ENCODE data around the gene CACNA1I.

The CACNA1I gene

DNA sequence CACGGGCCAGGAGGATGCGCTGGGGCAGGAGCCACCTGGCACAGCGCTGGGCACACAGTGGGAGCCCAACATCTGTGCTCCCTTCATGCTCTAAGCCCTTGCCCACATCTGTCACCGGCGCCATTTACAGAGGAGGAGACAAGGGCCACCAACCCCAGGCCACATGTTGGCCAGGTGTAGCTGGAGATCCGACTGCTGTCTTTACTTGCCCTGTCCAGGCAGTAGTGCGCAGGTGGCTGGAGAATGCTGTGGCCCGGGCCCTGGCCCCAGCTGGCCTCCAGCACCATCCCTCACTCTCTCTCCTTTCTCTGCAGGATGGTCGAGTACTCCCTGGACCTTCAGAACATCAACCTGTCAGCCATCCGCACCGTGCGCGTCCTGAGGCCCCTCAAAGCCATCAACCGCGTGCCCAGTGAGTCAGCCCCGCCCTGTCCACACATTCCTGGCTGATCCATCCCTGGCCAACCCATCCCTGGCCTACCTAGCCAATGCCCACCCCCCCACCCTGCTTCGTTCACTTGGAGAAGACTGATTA is 48.5 kb downstream of the CACNA1I start:
- Histone ChIP-seq H3K4me1 (ENCODE audit: control insufficient read depth, insufficient read depth, low read length) (no peaks in the 10 kb centered on the region), H3K4me3 (ENCODE audit: low read depth, low read length) (no peak overlapping the region), H3K36me3 (ENCODE audit: control insufficient read depth in 2 of 2, insufficient read depth in 1 of 2, low read length in 2 of 2) (no peaks in the 10 kb centered on the region), H3K27ac (ENCODE audit: extremely low read depth, low read depth, low read length) (no peak overlapping the region), H3K9me3 (ENCODE audit: control insufficient read depth, insufficient read depth, low read depth, low read length) (no peaks in the 10 kb centered on the region)
- ChIA-PET CTCF (interaction anchor here (1.0 kb wide), 1 partner anchor 405 kb away, joined by 3 read pairs; no protein-coding TSS in a partner anchor), POLR2A (no interaction called here)
- TF ChIP-seq GLI4 (tag by site-specific recombination; IDR thresholded peaks at IDR 0.05) (no peak), MYNN (tag by site-specific recombination; IDR thresholded peaks at IDR 0.05; ENCODE audit: borderline replicate concordance) (no peak), SCRT2 (tag by site-specific recombination; IDR thresholded peaks at IDR 0.05) (no peak), ZNF792 (tag by site-specific recombination; IDR thresholded peaks at IDR 0.05) (no peak), ZIC2 (tag by site-specific recombination; IDR thresholded peaks at IDR 0.05) (no peak), ZXDB (tag by site-specific recombination; IDR thresholded peaks at IDR 0.05) (no peak), ZNF561 (tag by site-specific recombination; IDR thresholded peaks at IDR 0.05; ENCODE audit: borderline replicate concordance) (no peak), EGR2 (tag by site-specific recombination; IDR thresholded peaks at IDR 0.05; ENCODE audit: low read depth) (no peak), ZBTB1 (tag by site-specific recombination; IDR thresholded peaks at IDR 0.05) (no peak), YY2 (tag by site-specific recombination; IDR thresholded peaks at IDR 0.05) (no peak), ZNF549 (tag by site-specific recombination; IDR thresholded peaks at IDR 0.05) (no peak), ZSCAN30 (tag by site-specific recombination; IDR thresholded peaks at IDR 0.05) (no peak), ZNF626 (tag by site-specific recombination; IDR thresholded peaks at IDR 0.05) (no peak), ZNF426 (tag by site-specific recombination; IDR thresholded peaks at IDR 0.05) (no peak)
- TF ChIP-seq, protein P1, sequence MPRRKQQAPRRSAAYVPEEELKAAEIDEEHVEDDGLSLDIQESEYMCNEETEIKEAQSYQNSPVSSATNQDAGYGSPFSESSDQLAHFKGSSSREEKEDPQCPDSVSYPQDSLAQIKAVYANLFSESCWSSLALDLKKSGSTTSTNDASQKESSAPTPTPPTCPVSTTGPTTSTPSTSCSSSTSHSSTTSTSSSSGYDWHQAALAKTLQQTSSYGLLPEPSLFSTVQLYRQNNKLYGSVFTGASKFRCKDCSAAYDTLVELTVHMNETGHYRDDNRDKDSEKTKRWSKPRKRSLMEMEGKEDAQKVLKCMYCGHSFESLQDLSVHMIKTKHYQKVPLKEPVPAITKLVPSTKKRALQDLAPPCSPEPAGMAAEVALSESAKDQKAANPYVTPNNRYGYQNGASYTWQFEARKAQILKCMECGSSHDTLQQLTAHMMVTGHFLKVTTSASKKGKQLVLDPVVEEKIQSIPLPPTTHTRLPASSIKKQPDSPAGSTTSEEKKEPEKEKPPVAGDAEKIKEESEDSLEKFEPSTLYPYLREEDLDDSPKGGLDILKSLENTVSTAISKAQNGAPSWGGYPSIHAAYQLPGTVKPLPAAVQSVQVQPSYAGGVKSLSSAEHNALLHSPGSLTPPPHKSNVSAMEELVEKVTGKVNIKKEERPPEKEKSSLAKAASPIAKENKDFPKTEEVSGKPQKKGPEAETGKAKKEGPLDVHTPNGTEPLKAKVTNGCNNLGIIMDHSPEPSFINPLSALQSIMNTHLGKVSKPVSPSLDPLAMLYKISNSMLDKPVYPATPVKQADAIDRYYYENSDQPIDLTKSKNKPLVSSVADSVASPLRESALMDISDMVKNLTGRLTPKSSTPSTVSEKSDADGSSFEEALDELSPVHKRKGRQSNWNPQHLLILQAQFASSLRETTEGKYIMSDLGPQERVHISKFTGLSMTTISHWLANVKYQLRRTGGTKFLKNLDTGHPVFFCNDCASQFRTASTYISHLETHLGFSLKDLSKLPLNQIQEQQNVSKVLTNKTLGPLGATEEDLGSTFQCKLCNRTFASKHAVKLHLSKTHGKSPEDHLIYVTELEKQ (tag by site-specific recombination; IDR thresholded peaks at IDR 0.05; ENCODE audit: borderline replicate concordance) = no peak
- TF ChIP-seq, protein P2, sequence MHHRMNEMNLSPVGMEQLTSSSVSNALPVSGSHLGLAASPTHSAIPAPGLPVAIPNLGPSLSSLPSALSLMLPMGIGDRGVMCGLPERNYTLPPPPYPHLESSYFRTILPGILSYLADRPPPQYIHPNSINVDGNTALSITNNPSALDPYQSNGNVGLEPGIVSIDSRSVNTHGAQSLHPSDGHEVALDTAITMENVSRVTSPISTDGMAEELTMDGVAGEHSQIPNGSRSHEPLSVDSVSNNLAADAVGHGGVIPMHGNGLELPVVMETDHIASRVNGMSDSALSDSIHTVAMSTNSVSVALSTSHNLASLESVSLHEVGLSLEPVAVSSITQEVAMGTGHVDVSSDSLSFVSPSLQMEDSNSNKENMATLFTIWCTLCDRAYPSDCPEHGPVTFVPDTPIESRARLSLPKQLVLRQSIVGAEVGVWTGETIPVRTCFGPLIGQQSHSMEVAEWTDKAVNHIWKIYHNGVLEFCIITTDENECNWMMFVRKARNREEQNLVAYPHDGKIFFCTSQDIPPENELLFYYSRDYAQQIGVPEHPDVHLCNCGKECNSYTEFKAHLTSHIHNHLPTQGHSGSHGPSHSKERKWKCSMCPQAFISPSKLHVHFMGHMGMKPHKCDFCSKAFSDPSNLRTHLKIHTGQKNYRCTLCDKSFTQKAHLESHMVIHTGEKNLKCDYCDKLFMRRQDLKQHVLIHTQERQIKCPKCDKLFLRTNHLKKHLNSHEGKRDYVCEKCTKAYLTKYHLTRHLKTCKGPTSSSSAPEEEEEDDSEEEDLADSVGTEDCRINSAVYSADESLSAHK (tag by site-specific recombination; IDR thresholded peaks at IDR 0.05) = no peak
- TF ChIP-seq, protein P3, sequence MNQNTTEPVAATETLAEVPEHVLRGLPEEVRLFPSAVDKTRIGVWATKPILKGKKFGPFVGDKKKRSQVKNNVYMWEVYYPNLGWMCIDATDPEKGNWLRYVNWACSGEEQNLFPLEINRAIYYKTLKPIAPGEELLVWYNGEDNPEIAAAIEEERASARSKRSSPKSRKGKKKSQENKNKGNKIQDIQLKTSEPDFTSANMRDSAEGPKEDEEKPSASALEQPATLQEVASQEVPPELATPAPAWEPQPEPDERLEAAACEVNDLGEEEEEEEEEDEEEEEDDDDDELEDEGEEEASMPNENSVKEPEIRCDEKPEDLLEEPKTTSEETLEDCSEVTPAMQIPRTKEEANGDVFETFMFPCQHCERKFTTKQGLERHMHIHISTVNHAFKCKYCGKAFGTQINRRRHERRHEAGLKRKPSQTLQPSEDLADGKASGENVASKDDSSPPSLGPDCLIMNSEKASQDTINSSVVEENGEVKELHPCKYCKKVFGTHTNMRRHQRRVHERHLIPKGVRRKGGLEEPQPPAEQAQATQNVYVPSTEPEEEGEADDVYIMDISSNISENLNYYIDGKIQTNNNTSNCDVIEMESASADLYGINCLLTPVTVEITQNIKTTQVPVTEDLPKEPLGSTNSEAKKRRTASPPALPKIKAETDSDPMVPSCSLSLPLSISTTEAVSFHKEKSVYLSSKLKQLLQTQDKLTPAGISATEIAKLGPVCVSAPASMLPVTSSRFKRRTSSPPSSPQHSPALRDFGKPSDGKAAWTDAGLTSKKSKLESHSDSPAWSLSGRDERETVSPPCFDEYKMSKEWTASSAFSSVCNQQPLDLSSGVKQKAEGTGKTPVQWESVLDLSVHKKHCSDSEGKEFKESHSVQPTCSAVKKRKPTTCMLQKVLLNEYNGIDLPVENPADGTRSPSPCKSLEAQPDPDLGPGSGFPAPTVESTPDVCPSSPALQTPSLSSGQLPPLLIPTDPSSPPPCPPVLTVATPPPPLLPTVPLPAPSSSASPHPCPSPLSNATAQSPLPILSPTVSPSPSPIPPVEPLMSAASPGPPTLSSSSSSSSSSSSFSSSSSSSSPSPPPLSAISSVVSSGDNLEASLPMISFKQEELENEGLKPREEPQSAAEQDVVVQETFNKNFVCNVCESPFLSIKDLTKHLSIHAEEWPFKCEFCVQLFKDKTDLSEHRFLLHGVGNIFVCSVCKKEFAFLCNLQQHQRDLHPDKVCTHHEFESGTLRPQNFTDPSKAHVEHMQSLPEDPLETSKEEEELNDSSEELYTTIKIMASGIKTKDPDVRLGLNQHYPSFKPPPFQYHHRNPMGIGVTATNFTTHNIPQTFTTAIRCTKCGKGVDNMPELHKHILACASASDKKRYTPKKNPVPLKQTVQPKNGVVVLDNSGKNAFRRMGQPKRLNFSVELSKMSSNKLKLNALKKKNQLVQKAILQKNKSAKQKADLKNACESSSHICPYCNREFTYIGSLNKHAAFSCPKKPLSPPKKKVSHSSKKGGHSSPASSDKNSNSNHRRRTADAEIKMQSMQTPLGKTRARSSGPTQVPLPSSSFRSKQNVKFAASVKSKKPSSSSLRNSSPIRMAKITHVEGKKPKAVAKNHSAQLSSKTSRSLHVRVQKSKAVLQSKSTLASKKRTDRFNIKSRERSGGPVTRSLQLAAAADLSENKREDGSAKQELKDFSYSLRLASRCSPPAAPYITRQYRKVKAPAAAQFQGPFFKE (tag by site-specific recombination; IDR thresholded peaks at IDR 0.05; ENCODE audit: borderline replicate concordance) = no peak
- TF ChIP-seq, protein P4, sequence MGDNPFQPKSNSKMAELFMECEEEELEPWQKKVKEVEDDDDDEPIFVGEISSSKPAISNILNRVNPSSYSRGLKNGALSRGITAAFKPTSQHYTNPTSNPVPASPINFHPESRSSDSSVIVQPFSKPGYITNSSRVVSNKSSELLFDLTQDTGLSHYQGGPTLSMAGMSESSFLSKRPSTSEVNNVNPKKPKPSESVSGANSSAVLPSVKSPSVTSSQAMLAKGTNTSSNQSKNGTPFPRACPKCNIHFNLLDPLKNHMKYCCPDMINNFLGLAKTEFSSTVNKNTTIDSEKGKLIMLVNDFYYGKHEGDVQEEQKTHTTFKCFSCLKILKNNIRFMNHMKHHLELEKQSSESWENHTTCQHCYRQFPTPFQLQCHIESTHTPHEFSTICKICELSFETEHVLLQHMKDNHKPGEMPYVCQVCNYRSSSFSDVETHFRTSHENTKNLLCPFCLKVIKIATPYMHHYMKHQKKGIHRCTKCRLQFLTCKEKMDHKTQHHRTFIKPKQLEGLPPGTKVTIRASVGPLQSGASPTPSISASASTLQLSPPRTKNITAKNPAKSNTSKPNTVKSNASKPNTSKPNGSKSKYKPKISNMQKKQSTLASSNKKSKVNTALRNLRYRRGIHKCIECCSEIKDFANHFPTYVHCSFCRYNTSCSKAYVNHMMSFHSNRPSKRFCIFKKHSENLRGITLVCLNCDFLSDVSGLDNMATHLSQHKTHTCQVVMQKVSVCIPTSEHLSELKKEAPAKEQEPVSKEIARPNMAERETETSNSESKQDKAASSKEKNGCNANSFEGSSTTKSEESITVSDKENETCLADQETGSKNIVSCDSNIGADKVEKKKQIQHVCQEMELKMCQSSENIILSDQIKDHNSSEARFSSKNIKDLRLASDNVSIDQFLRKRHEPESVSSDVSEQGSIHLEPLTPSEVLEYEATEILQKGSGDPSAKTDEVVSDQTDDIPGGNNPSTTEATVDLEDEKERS (tag by site-specific recombination; IDR thresholded peaks at IDR 0.05) = no peak
- TF ChIP-seq, protein P5, sequence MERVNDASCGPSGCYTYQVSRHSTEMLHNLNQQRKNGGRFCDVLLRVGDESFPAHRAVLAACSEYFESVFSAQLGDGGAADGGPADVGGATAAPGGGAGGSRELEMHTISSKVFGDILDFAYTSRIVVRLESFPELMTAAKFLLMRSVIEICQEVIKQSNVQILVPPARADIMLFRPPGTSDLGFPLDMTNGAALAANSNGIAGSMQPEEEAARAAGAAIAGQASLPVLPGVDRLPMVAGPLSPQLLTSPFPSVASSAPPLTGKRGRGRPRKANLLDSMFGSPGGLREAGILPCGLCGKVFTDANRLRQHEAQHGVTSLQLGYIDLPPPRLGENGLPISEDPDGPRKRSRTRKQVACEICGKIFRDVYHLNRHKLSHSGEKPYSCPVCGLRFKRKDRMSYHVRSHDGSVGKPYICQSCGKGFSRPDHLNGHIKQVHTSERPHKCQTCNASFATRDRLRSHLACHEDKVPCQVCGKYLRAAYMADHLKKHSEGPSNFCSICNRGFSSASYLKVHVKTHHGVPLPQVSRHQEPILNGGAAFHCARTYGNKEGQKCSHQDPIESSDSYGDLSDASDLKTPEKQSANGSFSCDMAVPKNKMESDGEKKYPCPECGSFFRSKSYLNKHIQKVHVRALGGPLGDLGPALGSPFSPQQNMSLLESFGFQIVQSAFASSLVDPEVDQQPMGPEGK (tag by site-specific recombination; IDR thresholded peaks at IDR 0.05) = no peak

Data from HEK293 (cell line).